GM21723 (cell line): Measurements from ENCODE around the gene TTC39A.
A peak's percentile ranks its signal among the peaks of the same experiment; 100 is the strongest.

Source experiments
- ATAC-seq: cut with Tn5 transposase; IDR thresholded peaks from one replicate; pipeline ENCODE4 v1.9.1; 2021; ENCODE audit warnings: mild to moderate bottlenecking, moderate library complexity; ENCODE audit not compliant: unreplicated experiment

Gene TTC39A

DNA sequence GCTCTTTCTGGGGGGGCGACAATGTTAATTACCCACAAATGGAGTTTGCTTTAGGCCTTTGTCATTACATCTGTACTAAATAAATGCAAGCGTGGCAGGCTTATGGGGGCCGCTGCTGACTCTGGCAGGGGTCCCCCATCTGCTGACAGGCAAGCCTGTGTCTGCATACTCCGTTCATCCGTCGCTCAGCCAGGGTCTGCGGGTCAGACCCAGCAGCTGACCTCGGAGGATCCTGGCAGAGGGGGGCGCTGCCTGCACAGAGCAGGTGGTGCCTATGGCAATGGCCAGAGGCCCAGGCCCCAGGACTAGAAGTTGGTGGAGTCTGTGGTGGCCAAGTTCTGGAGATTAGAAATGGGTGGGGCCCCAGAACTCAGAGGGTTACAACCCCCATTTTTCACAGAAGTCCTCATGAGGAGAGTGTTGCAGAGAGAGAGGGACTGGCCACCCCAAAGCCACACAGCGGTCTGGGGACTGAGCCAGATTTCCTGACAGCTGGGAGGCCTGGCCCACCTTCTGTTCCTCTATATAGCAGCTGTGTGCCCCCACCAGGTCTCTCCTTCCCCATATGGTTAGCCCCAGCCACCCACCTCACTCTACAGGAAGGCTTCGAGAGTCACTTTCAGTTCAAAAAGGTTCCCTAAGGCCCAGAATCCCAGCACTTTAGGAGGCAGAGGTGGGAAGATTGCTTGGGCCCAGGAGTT, 31.0 kb downstream of the TTC39A start:
- no peak for ATAC-seq

DNA sequence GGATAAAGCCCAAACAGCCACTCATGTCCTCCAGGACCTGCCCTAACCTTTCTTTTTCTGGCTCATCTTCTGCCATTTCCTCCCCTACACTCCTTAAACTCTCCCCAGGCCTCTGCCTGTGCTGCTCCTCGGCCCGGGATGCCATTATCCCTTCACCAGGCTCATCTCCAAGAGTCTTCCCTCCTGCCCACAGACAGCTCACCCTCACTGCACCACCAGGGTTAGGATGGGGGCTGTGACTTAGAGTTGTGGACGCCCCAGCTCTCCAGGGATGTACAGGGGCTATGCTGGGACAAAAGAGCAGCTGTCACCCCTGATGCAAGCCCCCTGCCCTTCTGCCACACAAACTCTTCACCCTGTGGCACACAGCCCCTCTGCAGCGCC, 32.0 kb downstream of the TTC39A start:
- ATAC-seq = no peak

DNA sequence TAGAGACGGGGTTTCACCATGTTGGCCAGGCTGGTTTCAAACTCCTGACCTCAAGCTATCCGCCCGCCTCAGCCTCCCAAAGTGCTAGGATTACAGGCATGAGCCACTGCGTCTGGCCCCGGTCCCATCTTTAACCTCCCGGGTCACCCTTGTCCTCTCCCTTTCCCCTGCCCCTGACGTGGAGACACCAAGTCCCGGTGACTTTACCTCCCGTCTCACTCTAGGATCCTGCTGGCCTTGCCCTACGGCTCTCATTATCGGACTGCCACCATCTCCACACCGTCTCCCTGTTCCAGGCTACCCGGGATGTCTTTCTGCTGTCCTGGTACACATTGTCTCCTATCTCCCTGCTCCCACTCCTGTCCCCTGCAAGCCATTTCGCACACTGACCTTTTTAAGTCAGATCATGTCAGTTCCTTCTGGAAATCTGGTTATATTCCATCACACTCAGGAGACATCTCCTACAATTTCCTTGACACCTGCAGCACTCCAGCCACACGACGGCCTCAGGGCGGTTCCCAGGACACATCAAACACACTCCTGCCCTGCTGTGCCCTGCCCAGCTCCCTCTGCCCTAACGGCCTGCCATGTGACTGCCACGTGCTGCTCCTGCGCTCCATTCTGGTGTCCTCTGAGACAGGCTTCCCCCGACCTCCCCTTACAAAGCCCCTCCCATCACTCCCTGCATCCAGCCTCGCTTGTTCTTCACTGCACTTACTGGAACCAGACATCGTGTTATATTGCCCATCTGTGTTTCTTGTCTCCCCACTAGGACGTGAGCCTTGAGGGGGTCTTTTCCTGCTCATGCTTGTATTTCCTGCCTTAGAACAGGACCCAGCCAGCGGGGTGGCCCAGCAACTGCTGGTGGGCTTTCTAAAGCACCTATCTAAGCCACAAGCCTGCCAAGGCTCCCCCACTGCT, 32.7 kb downstream of the TTC39A start:
- ATAC-seq = no peak

DNA sequence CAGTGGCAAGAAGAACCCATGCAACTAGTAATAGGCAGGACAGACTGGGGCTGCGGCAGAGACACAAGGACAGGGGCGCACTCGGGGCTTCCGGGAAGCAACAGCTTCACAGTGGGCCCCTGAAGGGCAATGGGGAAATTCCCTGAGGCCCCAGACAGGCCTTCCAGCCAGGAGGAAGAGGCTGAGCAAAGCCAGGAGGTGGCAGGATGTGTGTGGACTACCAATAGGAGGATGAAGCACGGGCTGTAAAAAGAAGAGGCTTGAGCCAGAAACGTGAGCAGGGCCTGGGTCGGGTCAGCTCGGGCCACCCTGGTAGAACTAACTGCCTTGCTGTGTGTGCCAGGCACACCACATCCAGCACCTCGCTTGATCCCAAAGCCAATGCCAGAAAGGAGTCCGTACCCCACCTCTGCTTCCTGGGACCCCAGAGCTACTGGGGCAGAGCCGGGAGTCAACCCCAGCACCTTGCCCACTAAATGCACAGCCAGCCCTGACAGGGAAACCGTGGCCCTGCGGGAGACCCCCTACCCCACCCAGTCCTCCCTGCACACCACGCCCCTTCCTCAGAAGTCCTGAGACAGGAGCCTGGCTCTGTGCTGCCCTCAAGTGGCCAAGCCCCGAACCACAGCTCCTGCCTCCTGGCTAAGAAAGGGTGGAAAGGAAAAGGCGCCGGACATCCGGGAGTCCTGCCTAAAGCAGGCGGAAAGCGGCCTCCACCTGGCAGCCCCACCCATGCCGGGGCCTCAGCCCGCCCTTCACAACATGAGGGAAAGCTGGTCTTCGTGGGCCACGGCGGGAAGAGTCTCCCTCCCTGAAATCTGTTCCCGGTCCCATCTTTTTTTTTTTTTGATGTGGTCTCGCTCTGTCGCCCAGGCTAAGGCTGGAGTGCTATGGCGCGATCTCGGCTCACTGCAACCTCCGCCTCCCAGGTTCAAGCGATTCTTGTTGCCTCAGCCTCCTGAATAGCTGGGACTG, 33.7 kb downstream of the TTC39A start:
- peak; percentile 69 for ATAC-seq

DNA sequence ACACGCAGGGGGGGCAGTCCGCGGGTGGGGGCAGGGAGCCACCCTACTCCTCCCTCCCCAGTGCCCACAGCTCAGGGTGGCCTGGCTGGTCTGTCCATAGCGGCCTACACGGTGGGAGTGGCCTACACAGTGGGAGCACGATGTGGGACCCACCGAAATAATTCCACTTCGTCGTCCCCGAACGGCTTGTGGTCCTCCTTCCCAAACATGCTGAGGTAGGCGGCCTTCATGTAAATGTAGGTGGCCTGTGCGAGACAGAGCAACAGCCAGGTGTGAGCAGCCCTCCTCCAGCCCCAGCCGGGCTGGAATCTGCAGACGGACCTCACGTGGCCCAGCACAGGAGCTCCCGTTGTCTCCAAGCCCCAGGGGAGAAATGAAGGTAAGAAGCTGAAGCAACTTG, 34.4 kb downstream of the TTC39A start:
- ATAC-seq = no peak

DNA sequence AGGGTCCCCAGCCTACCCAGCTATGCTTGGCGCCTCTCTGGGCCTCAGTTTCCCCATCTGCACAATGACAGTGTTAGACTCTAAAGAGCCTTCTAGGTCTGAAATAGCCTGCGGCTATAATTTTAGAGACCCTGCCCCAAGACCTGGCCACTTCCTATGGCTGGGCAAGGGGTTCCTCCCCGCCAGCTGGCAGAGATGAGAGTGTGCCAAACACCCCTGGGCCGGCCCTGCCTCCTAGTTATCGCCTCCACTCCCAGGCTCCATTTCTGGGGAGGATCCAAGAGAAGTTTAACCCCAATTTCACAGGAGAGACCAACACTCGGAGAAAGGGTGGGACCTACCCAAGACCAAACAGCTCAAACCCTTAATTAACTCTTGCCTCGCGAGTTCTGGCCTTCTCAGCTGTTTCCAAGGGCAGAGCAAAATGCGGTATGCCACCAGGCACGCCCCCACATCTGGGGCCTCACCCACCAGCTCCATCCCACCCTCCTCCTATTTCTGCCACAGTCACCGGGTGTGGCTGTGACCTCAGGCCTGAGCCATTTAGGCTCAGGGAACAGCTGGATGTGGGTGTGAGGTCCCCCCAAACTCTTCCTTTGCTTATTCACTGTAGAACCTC, 35.7 kb downstream of the TTC39A start:
- ATAC-seq = no peak

DNA sequence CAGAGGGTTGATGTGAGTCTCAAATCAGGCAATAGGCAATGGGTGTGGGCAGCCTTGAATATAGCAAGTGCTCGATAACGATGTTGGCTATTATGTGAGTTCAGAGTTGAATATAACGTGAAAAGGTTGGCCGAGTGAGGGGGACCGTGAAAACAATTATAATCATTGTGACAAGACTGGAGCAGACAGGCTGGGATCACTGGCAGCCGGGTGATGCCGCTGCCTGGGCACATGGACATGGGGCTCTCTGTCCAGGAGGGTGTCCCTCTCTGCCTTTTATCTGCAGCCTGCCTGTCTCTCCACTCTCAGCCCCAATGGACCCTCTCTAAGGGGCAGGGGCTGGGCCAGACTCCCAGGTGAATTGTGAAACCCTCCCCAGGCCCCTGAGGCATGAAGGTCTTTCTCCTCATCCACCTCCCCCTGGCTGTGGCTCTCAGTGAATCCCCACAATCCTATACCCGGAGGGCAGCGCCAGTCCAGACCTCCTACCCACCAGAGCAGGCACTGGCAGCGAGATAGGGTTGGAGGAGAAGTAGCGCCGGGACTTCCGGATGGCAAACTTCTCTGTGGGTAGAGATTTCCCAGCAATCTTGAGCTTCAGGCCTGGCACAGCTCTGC, 36.4 kb downstream of the TTC39A start:
- ATAC-seq = no peak

DNA sequence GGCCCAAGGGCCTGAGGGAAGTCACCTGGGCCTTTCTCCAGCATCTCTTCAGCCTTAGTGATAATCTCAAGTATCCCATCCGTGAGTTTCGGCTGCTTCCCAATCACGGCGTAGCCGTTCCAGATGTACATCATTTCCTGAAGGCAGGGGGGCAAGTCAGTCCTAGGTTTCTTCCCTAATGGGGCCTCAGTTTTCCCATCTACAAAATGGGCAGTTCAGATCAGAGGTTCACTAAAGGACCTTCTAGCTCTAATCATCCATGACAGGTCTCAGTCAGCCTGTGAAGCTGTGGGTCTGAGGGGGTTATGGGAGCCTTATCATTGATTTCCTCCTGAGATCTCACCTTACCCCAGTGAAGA, 39.9 kb downstream of the TTC39A start:
- no peak for ATAC-seq

DNA sequence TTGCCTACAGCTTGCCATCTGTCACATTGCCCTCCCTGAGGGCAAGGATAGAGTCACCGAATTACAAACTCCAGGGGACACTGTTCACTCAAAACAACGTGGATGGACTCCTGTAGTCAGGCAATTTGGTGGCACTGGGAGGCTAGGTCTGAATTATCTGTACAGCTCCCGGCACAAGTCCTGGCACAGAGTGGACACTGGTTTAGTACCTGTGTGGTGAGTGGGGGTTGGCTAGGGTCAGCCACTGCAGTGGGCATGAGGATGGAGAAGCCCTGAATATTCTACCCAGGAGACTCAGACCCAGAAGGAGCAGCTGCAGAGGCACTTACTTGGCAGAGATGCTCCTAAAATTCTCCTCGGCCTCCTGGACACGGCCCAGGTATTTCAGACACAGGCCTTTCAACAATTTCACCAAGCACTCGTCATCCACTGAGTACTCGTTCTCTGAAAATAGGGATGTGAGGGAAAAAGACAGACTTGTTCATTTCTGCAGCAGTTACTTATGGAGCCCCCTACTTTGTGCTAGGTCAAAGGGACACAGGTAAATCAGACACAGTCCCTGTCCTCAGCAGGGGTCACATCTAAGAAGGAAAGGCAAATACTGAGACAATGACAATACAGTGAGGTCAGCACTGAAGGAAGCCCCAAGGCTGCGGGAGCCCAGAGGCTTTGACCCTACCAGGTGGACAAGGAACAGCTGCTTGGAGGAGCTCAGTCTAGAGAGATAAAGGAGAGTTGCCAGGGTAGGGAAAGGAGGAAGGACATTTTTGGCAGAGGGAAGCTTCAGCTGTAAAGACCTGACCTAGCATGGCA, 40.5 kb downstream of the TTC39A start:
- ATAC-seq = no peak

DNA sequence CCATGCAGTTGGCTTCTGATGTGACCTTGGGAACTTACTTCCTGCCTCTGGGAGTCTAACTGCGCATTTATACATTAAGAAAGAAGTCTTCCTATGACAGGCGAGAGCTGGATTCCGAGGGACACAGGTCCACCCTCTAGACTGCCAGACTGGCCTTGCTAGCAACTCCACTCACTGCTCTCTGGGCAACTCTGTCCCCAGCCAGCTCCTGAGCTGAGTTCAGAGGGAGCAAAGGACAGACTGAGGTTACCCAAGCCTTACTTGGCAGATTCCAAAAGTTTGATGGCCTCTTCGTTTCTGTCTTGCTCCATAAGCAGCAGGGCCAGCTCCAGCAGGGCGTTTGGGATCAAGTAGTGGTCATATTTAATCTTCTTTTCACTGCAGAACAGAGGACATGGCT, 41.8 kb downstream of the TTC39A start:
- no peak for ATAC-seq

DNA sequence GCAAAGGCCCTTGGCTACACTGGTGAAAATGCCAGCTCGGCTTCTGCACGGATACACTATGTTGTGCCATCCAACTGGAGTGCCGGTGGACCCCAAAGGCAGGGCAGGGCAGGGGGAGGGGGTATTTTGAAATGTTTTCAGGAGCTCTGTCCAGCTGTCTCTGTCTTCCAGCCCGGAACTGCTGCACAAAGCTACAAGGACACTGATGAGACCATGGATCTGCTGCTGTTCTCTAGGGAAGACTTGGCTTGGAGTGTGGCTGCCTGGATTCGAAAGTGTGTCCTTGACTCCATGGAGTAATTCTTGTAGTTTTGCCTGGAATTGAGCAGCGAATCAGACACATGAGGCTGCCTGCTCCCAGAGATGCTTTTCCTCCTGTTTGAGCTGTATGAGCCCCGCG, 42.4 kb downstream of the TTC39A start:
- no peak for ATAC-seq

DNA sequence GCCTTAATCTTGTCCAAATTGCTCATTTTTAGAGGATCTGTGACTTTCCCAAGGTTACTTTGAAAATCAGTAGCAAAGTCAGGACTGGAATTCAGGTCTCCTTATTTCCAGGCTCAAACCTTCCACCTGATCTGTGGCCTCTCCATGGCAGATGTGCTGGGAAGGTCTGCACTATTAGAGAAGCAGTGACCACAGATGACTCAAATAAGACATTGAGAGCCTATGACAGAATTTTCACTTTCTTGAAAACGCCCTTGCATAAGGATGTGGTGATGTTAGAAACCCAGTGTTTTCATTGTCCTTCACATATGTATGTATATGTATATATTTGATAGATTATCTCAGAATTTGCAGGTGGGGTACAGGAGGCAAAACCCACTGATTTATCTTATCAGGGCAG, 45.3 kb downstream of the TTC39A start:
- peak; percentile 97 for ATAC-seq

DNA sequence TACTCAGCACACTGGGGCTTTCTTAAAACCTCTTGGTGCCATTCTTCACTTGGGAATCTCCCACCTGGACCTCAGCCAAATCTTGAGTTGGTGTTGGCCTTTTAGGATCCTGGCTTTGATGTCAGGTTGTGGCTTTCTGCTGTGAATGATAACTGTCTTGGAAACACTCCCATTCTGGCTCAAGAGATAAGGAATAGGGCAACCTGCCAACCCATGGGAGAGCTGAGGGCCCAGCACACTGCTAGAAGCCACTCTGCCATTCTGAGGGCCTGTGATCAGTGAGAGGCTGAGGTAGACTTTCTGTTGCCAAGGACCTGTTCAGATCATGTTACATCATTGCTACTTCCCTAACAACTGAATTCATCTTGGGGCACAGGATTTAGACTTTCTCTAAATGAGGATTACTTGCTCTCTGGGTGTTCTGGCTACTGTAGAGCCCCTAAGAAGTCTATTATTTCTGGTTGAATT, 45.8 kb downstream of the TTC39A start:
- peak; percentile 52 for ATAC-seq

DNA sequence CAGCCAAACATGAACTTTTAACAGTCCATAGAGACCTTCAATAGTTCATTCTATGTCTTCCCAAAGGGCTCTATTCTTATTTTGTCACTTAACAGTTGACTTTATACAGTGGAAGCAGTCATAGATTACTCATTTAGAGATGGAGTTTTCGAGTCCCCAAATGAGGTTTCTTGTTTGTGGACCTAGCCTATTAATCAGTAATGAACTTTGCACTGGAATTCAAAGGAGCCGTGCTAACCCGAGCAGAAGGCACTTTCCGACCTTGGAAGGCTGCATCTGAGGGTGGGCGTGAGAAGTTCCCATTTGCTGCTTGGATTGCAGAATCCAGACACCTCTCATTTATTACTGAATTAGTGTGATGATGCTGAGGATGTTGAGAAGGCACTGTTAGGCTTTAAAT, 46.4 kb downstream of the TTC39A start:
- no peak for ATAC-seq

DNA sequence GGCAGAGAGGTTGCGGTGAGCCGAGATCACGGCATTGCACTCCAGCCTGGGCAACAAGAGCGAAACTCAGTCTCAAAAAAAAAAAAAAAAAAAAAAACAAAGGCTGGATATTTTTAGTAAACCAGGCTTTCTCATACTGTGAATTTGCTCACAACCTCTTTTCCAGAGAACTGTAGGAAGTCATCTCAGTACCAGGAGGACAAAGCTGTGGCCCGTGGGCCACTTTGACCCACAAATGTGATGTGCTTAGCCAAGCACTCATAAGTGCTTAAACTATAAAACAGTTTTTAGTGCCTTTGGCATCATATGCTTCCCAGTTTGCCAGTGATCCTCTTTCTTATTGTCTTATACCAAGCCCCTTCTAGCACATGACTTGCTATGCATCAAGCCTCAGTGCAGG, 47.8 kb downstream of the TTC39A start:
- no peak for ATAC-seq

DNA sequence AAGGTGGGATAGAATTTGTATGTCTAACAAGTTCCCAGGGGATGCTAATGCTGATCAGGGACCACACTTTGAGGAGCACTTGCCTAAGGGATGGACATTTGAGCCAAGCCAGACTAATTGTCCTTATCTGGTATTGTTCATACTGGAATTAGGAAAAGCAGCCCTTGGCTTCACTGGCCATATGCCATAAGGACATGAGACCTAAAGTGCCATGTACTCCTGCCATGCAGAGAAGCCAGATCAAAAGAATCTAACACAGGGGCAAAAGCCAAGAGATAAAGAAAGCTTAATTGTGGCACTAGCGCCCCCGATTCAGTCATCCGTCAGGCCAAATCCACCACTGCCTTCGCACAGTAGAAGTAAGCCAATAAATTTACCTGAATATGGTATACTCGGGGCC, 48.6 kb downstream of the TTC39A start:
- no peak for ATAC-seq

DNA sequence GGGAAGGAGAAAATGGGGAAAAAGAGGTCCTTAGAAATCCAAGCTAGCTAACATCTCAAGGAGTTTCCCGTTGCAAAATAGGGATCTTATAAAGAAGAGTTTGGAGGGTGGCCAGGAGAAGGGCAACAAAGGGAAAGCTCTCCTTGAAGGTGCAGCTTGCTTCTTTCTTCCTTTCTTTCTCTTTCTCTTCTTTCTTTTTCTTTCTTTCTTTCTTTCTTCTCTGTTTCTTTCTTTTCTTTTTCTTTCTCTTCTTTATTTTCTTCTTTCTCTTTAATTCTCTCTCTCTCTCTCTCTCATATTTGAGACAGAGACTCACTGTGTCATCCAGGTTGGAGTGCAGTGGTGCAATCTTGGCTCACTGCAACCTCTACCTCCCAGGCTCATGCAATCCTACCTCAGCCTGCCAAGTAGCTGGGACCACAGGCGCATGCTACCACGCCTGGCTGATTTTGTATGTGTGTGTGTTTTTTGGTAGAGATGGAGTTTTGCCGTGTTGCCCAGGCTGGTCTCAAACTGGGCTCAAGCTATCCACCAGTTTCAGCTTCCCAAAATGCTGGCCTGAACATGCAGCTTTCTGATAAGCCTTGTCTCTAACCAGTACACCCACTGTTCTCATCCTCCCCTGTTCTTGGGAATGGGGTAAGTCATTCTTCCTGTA, 49.9 kb downstream of the TTC39A start:
- no peak for ATAC-seq

DNA sequence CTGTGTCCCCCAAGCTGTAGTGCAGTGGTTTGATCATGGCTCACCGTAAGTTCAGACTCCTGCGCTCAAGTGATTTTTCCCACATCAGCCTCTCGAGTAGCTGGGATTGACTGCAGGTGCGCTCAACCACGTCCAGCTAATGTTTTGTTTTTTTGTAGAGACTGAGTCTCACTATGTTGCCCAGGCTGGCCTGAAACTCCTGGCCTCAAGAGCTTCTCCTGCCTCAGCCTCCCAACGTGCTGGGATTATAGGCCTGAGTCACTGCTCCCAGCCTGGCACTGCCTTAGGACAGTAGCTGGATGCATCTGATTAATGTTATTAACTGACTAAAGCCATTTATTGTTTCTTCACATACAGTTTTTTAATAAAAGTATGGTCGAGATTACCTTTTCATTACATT, 54.1 kb downstream of the TTC39A start:
- no peak for ATAC-seq

DNA sequence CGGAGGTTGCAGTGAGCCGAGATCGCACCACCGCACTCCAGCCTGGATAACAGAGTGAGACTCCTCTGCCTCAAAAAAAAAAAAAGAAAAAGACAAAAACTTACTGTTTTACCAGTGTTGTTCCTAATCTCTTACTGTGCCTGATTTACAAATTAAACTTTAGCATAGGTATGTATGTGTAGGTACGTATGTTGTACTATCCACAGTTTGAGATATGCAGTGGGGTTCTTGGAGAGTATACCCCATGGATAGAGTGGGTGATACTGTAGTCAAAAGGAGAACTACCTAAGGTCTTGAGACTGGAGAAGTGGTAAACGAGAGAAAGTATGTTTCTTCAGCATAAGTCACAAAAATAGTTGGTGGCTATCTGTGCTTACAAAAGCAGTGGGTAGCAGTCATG, 55.7 kb downstream of the TTC39A start:
- ATAC-seq = no peak
